ENCODE data around the gene KRTAP12-2.

GRCh38 chr21:44702111-44702972 is 35.6 kb upstream of the KRTAP12-2 start:
- TF ChIP-seq POLR2A (IDR thresholded peaks at IDR 0.05), result no peak
- TF ChIP-seq CTCF (IDR thresholded peaks at IDR 0.05), result no peak
